HepG2 (cell line): Measurements from ENCODE around the gene MICOS13. TPM values are rescaled to one million over a fixed set of nuclear protein-coding genes. Genes with fewer than 3 reads are reported as not detected.
A peak's percentile ranks its signal among the peaks of the same experiment; 100 is the strongest.

Source experiments
- ASH2L ChIP-seq: fragments of 300-600, 200-600 bp; sonication (generic); IDR thresholded peaks from 2 replicates; pipeline ENCODE4 v1.7.0; 2017; ENCODE audit warnings: low read depth, mild to moderate bottlenecking, moderate library complexity, mixed read lengths, low read length; ENCODE audit not compliant: insufficient read length
- KAT7 ChIP-seq: IDR thresholded peaks from 2 replicates; pipeline ENCODE4 v1.6.1; 2018; ENCODE audit warnings: borderline replicate concordance, missing compliant biosample characterization
- MTA1 ChIP-seq: sonication (generic); formaldehyde crosslinking; IDR thresholded peaks from 2 replicates; pipeline ENCODE4 v1.4.0; 2020; ENCODE audit warnings: missing genetic modification reagents, mild to moderate bottlenecking, borderline replicate concordance
- SIN3A ChIP-seq: IDR thresholded peaks from 2 replicates; pipeline ENCODE4 v1.6.1; 2011; ENCODE audit warnings: low read depth, mild to moderate bottlenecking, control low read depth, low read length, borderline replicate concordance
- ZMYM3 ChIP-seq: sonication (generic); formaldehyde crosslinking; IDR thresholded peaks from 2 replicates; pipeline ENCODE4 v1.5.1; 2020; ENCODE audit warnings: mild to moderate bottlenecking, missing genetic modification reagents
- ZNF468 ChIP-seq: sonication (generic); formaldehyde crosslinking; IDR thresholded peaks from 2 replicates; pipeline ENCODE4 v1.8.0; 2022; ENCODE audit warnings: mild to moderate bottlenecking, moderate library complexity, missing genetic modification reagents
- ZZZ3 ChIP-seq: sonication (generic); formaldehyde crosslinking; IDR thresholded peaks from 2 replicates; pipeline ENCODE4 v1.4.0; 2020; ENCODE audit warnings: missing genetic modification reagents, mild to moderate bottlenecking, borderline replicate concordance
- polyA plus RNA-seq, 8 experiments: library from polyadenylated mRNA; depleted of rRNA in 3 of 8; stranded (reverse) in 7 of 8; unstranded in 1 of 8; fragments of >200 nt; fragmentation: Illumina TruSeq in 4 of 8; extraction: Trizol in 4 of 8; gene quantifications; 2 replicates each; pipeline versions ENCODE4 v1.2.1 to v1.2.3, GENCODE V29; 2011 to 2016; ENCODE audit warnings: low read depth in 4 of 8, missing spikeins in 1 of 8, mixed read lengths in 1 of 8; ENCODE audit not compliant: insufficient read depth in 1 of 8
- total RNA-seq, 5 experiments: library from RNA; depleted of rRNA; stranded (reverse); fragments of >200 nt; fragmentation: Illumina TruSeq; extraction: Trizol; gene quantifications; 2 replicates each; pipeline ENCODE4 v1.2.3, GENCODE V29; 2016; ENCODE audit warnings: low read depth in 1 of 5
- TF ChIP-seq, protein P1 (sequence below): IDR thresholded peaks from 2 replicates; pipeline ENCODE4 v1.4.0; 2020; ENCODE audit warnings: mild to moderate bottlenecking, missing genetic modification reagents
- TF ChIP-seq, protein P2 (sequence below): sonication (generic); formaldehyde crosslinking; IDR thresholded peaks from 2 replicates; pipeline ENCODE4 v1.5.0; 2020; ENCODE audit warnings: missing genetic modification reagents, mild to moderate bottlenecking, borderline replicate concordance
- TF ChIP-seq, protein P3 (sequence below): sonication (generic); formaldehyde crosslinking; IDR thresholded peaks from 2 replicates; pipeline ENCODE4 v1.5.1; 2020; ENCODE audit warnings: mild to moderate bottlenecking, moderate library complexity, missing genetic modification reagents
- TF ChIP-seq, protein P4 (sequence below): sonication (generic); formaldehyde crosslinking; conservative IDR thresholded peaks from 2 replicates; pipeline ENCODE4 v1.8.0; 2022; ENCODE audit warnings: mild to moderate bottlenecking, moderate library complexity, missing genetic modification reagents
- TF ChIP-seq, protein P5 (sequence below): sonication (generic); formaldehyde crosslinking; conservative IDR thresholded peaks from 2 replicates; pipeline ENCODE4 v1.8.0; 2022; ENCODE audit warnings: low read depth, missing genetic modification reagents
- TF ChIP-seq, protein P6 (sequence below): sonication (generic); formaldehyde crosslinking; IDR thresholded peaks from 2 replicates; pipeline ENCODE4 v1.5.1; 2020; ENCODE audit warnings: mild to moderate bottlenecking, missing genetic modification reagents, moderate library complexity

Gene MICOS13
- total and polyA plus RNA-seq, 2 of the 13 experiments (the other 11 are each of a cell fraction or from before 2014, with no cell fraction given), result 28.8 to 35.4 TPM

DNA sequence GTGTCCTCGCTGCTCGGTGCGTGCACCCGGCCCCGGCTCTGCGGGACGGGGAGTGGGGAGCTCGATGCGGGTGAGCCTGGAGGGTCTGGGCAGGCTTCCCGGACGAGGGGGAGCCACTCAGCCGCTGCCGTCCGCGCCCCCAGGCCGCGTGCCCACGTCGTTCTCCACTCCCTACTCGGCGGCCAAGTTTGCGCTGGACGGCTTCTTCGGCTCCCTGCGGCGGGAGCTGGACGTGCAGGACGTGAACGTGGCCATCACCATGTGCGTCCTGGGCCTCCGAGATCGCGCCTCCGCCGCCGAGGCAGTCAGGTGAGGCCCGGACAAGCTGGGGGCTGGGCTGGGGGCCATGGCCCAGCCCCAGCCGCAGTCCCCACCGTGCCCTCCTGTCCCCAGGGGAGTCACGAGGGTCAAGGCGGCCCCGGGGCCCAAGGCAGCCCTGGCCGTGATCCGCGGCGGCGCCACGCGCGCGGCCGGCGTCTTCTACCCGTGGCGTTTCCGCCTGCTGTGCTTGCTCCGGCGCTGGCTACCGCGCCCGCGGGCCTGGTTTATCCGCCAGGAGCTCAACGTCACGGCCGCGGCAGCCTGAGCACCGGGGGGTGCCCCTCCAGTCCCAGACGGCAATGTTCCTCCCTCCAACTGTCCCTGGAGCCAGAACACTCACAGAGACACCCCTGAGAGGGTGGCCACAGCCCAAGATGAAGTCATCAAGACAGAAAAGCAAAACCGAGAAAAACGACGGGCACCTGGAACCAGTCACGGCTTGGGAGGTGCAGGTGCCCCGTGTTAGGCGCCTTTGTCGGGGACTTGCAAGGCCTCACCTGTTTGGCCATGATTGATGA lies 7.3 kb upstream of the MICOS13 start (continued):
- TF ChIP-seq, protein P1, sequence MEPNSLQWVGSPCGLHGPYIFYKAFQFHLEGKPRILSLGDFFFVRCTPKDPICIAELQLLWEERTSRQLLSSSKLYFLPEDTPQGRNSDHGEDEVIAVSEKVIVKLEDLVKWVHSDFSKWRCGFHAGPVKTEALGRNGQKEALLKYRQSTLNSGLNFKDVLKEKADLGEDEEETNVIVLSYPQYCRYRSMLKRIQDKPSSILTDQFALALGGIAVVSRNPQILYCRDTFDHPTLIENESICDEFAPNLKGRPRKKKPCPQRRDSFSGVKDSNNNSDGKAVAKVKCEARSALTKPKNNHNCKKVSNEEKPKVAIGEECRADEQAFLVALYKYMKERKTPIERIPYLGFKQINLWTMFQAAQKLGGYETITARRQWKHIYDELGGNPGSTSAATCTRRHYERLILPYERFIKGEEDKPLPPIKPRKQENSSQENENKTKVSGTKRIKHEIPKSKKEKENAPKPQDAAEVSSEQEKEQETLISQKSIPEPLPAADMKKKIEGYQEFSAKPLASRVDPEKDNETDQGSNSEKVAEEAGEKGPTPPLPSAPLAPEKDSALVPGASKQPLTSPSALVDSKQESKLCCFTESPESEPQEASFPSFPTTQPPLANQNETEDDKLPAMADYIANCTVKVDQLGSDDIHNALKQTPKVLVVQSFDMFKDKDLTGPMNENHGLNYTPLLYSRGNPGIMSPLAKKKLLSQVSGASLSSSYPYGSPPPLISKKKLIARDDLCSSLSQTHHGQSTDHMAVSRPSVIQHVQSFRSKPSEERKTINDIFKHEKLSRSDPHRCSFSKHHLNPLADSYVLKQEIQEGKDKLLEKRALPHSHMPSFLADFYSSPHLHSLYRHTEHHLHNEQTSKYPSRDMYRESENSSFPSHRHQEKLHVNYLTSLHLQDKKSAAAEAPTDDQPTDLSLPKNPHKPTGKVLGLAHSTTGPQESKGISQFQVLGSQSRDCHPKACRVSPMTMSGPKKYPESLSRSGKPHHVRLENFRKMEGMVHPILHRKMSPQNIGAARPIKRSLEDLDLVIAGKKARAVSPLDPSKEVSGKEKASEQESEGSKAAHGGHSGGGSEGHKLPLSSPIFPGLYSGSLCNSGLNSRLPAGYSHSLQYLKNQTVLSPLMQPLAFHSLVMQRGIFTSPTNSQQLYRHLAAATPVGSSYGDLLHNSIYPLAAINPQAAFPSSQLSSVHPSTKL (CRISPR knock-in tag), result no peak
- TF ChIP-seq ZMYM3 (CRISPR knock-in tag) (0 out of 2 replicates have a peak, but pooled peaks have one; percentile 4), MTA1 (CRISPR knock-in tag) (peak; percentile 71; the same call in 1 of the 2 replicates), ZZZ3 (CRISPR knock-in tag) (no peak), ASH2L (no peak), ZNF468 (CRISPR knock-in tag) (no peak), KAT7 (CRISPR knock-in tag) (no peak), SIN3A (no peak)
- TF ChIP-seq, protein P2, sequence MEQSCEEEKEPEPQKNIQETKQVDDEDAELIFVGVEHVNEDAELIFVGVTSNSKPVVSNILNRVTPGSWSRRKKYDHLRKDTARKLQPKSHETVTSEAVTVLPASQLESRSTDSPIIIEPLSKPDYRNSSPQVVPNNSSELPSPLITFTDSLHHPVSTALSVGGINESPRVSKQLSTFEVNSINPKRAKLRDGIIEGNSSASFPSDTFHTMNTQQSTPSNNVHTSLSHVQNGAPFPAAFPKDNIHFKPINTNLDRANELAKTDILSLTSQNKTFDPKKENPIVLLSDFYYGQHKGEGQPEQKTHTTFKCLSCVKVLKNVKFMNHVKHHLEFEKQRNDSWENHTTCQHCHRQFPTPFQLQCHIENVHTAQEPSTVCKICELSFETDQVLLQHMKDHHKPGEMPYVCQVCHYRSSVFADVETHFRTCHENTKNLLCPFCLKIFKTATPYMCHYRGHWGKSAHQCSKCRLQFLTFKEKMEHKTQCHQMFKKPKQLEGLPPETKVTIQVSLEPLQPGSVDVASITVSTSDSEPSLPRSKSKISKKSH, result 0 out of 2 replicates have a peak, but pooled peaks have one; percentile 11
- TF ChIP-seq, protein P3, sequence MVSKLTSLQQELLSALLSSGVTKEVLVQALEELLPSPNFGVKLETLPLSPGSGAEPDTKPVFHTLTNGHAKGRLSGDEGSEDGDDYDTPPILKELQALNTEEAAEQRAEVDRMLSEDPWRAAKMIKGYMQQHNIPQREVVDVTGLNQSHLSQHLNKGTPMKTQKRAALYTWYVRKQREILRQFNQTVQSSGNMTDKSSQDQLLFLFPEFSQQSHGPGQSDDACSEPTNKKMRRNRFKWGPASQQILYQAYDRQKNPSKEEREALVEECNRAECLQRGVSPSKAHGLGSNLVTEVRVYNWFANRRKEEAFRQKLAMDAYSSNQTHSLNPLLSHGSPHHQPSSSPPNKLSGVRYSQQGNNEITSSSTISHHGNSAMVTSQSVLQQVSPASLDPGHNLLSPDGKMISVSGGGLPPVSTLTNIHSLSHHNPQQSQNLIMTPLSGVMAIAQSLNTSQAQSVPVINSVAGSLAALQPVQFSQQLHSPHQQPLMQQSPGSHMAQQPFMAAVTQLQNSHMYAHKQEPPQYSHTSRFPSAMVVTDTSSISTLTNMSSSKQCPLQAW (CRISPR knock-in tag), result 0 out of 2 replicates have a peak, but pooled peaks have one; percentile 4
- TF ChIP-seq, protein P4, sequence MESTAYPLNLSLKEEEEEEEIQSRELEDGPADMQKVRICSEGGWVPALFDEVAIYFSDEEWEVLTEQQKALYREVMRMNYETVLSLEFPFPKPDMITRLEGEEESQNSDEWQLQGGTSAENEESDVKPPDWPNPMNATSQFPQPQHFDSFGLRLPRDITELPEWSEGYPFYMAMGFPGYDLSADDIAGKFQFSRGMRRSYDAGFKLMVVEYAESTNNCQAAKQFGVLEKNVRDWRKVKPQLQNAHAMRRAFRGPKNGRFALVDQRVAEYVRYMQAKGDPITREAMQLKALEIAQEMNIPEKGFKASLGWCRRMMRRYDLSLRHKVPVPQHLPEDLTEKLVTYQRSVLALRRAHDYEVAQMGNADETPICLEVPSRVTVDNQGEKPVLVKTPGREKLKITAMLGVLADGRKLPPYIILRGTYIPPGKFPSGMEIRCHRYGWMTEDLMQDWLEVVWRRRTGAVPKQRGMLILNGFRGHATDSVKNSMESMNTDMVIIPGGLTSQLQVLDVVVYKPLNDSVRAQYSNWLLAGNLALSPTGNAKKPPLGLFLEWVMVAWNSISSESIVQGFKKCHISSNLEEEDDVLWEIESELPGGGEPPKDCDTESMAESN (CRISPR knock-in tag), result no peak
- TF ChIP-seq, protein P5, sequence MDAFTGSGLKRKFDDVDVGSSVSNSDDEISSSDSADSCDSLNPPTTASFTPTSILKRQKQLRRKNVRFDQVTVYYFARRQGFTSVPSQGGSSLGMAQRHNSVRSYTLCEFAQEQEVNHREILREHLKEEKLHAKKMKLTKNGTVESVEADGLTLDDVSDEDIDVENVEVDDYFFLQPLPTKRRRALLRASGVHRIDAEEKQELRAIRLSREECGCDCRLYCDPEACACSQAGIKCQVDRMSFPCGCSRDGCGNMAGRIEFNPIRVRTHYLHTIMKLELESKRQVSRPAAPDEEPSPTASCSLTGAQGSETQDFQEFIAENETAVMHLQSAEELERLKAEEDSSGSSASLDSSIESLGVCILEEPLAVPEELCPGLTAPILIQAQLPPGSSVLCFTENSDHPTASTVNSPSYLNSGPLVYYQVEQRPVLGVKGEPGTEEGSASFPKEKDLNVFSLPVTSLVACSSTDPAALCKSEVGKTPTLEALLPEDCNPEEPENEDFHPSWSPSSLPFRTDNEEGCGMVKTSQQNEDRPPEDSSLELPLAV (CRISPR knock-in tag), result no peak
- TF ChIP-seq, protein P6, sequence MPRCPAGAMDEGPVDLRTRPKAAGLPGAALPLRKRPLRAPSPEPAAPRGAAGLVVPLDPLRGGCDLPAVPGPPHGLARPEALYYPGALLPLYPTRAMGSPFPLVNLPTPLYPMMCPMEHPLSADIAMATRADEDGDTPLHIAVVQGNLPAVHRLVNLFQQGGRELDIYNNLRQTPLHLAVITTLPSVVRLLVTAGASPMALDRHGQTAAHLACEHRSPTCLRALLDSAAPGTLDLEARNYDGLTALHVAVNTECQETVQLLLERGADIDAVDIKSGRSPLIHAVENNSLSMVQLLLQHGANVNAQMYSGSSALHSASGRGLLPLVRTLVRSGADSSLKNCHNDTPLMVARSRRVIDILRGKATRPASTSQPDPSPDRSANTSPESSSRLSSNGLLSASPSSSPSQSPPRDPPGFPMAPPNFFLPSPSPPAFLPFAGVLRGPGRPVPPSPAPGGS (CRISPR knock-in tag), result 0 out of 2 replicates have a peak, but pooled peaks have one; percentile 2
